ENCODE measurements around the gene PCDHGA10.
"Not testable (repeated sequence)": the region's sequence is repeated elsewhere in the genome, so short reads cannot be mapped to it uniquely, and the experiment has no call there.

PCDHGA10 gene

DNA sequence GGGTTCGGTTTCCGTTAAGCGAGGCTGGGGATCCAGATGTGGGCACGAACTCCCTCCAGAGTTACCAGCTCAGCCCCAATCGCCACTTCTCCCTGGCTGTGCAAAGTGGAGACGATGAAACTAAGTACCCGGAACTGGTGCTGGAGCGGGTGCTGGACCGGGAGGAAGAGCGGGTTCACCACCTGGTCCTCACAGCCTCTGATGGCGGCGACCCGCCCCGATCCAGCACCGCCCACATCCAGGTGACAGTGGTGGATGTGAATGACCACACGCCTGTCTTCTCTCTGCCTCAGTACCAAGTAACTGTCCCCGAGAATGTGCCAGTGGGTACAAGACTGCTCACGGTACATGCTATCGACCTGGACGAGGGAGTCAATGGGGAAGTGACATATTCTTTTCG is 29.4 kb upstream of the PCDHGA10 start:
- no peak for DNase-seq (ENCODE audit: low spot score in 2 of 2)
- Mint-ChIP-seq H3K9me3 (peaks cover 14% of the 10 kb centered on the region), H3K4me1 (no peaks in the 10 kb centered on the region), H3K27me3 (peaks cover 52% of the 10 kb centered on the region), H3K27ac (ENCODE audit: low read depth) (no peak overlapping the region), H3K36me3 (ENCODE audit: insufficient read depth) (peaks cover 3% of the 10 kb centered on the region), H3K4me3 (peak overlapping the region; percentile 52)
- no peak for ATAC-seq (replicated peaks; ENCODE audit: extremely low read depth, poor library complexity, severe bottlenecking)

DNA sequence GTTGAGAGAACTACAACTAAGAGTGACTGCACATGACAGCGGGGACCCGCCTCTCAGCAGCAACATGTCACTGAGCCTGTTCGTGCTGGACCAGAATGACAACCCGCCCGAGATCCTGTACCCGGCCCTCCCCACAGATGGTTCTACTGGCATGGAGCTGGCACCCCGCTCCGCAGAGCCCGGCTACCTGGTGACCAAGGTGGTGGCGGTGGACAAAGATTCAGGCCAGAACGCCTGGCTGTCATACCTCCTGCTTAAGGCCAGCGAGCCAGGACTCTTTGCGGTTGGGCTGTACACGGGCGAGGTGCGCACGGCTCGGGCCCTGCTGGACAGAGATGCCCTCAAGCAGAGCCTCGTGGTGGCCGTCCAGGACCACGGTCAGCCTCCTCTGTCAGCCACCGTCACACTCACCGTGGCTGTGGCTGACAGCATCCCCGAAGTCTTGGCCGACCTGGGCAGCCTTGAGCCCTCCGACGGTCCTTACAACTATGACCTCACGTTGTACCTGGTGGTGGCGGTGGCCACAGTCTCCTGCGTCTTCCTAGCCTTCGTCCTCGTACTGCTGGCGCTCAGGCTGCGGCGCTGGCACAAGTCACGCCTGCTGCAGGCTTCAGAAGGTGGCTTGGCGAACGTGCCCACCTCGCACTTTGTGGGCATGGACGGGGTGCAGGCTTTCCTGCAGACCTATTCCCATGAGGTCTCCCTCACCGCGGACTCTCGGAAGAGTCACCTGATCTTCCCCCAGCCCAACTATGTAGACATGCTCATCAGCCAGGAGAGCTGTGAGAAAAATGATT is 28.1 kb upstream of the PCDHGA10 start:
- ATAC-seq (replicated peaks; ENCODE audit: extremely low read depth, poor library complexity, severe bottlenecking) = no peak
- Mint-ChIP-seq H3K36me3 (ENCODE audit: insufficient read depth) (peaks cover 3% of the 10 kb centered on the region), H3K27ac (ENCODE audit: low read depth) (no peak overlapping the region), H3K4me1 (no peaks in the 10 kb centered on the region), H3K9me3 (peaks cover 14% of the 10 kb centered on the region), H3K27me3 (peaks cover 62% of the 10 kb centered on the region), H3K4me3 (no peak overlapping the region)
- no peak for DNase-seq (ENCODE audit: low spot score in 2 of 2)

DNA sequence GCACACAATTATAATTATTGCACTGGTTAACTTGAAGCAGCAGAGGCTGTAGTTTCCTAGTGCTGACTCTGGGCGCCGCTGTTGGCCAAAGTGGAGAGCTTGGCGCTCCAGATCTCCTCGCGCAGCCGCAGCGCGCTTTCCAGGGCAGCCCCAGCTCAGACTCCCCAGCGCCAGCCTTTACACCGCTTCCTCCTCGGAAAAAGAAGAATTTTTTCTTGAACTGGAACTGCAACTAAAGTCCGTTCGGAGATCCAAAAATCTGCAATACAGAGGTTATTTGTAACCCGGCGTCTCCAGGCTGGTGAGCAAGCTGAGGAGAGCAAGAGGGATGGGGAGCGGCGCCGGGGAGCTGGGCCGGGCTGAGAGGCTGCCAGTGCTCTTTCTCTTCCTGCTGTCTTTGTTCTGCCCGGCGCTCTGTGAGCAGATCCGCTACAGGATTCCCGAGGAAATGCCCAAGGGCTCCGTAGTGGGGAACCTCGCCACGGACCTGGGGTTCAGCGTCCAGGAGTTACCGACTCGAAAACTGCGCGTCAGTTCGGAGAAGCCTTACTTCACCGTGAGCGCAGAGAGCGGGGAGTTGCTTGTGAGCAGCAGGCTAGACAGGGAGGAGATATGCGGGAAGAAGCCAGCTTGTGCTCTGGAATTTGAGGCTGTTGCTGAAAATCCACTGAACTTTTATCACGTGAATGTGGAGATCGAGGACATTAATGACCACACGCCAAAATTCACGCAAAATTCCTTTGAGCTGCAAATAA is 25.1 kb upstream of the PCDHGA10 start, which contains the start of gene PCDHGB4:
PCDHGB4 (plus strand) TSS at position 142 of the 755 bp plus-strand sequence; CDS start at position 329, 187 bp downstream.
- not testable (repeated sequence) for H3K36me3 Mint-ChIP-seq (ENCODE audit: insufficient read depth); H3K27ac Mint-ChIP-seq (ENCODE audit: low read depth); H3K4me3 Mint-ChIP-seq; H3K4me1 Mint-ChIP-seq; DNase-seq (ENCODE audit: low spot score in 2 of 2)
- H3K27me3 Mint-ChIP-seq = peaks cover 79% of the 10 kb centered on the region
- ATAC-seq (replicated peaks; ENCODE audit: extremely low read depth, poor library complexity, severe bottlenecking) = peak; percentile 19
- peaks cover 24% of the 10 kb centered on the region for H3K9me3 Mint-ChIP-seq

DNA sequence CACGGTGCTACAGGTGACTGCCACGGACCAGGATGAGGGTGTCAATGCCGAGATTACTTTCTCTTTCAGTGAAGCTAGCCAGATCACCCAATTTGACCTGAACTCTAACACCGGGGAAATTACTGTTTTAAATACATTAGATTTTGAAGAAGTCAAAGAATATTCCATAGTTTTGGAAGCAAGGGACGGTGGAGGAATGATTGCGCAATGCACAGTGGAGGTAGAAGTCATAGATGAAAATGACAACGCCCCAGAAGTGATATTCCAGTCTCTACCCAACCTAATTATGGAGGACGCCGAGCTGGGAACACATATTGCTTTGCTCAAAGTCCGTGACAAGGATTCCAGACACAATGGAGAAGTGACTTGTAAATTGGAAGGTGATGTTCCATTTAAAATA is 24.1 kb upstream of the PCDHGA10 start:
- Mint-ChIP-seq H3K27me3 (peaks cover 73% of the 10 kb centered on the region), H3K27ac (ENCODE audit: low read depth) (no peak overlapping the region)

DNA sequence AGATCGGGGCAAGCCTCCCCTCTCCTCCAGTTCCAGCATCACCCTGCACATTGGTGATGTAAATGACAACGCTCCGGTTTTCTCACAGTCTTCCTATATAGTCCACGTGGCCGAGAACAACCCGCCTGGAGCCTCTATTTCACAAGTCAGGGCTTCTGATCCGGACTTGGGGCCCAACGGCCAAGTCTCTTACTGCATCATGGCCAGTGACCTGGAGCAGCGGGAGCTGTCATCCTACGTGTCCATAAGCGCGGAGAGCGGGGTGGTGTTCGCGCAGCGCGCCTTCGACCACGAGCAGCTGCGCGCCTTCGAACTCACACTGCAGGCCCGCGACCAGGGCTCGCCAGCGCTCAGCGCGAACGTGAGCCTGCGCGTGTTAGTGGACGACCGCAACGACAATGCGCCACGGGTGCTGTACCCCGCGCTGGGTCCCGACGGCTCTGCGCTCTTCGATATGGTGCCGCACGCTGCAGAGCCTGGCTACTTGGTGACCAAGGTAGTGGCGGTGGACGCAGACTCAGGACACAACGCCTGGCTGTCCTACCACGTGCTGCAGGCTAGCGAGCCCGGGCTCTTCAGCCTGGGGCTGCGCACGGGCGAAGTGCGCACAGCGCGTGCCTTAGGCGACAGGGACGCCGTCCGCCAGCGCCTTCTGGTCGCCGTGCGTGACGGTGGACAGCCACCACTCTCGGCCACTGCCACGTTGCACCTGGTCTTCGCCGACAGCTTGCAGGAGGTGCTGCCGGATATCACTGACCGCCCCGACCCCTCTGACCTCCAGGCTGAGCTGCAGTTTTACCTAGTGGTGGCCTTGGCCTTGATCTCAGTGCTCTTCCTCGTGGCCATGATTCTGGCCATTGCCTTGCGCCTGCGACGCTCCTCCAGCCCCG is 23.4 kb upstream of the PCDHGA10 start:
- DNase-seq (ENCODE audit: low spot score in 2 of 2) (no peak), ATAC-seq (replicated peaks; ENCODE audit: extremely low read depth, poor library complexity, severe bottlenecking) (no peak)
- Mint-ChIP-seq H3K27ac (ENCODE audit: low read depth) (no peak overlapping the region), H3K4me3 (no peak overlapping the region), H3K4me1 (no peaks in the 10 kb centered on the region), H3K9me3 (peaks cover 25% of the 10 kb centered on the region), H3K36me3 (ENCODE audit: insufficient read depth) (peaks cover 2% of the 10 kb centered on the region), H3K27me3 (peaks cover 66% of the 10 kb centered on the region)

More for the DNA sequence above, 24.1 kb upstream of the PCDHGA10 start:
- DNase-seq (ENCODE audit: low spot score in 2 of 2) = no peak
- peaks cover 25% of the 10 kb centered on the region for H3K9me3 Mint-ChIP-seq
- no peak for ATAC-seq (replicated peaks; ENCODE audit: extremely low read depth, poor library complexity, severe bottlenecking)
- H3K36me3 Mint-ChIP-seq (ENCODE audit: insufficient read depth) = peaks cover 2% of the 10 kb centered on the region
- H3K4me3 Mint-ChIP-seq = no peak overlapping the region
- H3K4me1 Mint-ChIP-seq = no peaks in the 10 kb centered on the region

DNA sequence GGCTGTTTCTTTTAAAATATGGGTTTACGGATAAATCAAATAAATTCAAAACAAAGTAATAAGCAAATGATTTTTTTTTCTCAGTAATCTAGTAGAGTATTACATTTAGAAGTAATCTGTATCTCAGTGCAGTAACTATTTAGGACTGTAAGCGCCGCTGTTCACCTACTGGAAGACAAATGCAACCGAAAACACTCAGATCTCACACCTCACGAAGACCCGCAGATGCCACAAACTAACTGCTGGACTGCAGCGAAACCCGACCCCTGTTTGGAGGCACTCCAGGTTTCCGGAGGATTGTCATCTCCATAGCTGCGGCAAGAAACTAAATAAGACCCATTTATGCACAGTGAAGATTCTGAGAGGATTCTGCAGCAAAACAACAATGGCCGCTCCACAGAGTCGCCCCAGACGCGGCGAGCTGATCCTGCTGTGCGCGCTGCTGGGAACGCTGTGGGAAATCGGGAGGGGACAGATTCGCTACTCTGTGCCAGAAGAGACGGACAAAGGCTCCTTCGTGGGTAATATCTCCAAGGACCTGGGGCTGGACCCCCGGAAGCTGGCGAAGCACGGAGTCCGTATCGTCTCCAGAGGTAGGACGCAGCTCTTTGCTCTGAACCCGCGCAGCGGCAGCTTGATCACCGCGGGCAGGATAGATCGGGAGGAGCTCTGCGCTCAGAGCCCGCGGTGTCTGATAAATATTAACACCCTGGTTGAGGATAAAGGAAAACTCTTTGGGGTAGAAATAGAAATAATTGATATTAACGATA is 20.2 kb upstream of the PCDHGA10 start, which contains the start of gene PCDHGA8:
PCDHGA8 (plus strand) TSS at position 205 of the 770 bp plus-strand sequence; CDS start at position 386, 181 bp downstream.
- Mint-ChIP-seq H3K27me3 (peaks cover 69% of the 10 kb centered on the region), H3K9me3 (peaks cover 15% of the 10 kb centered on the region), H3K36me3 (ENCODE audit: insufficient read depth) (peaks cover 2% of the 10 kb centered on the region), H3K4me1 (no peaks in the 10 kb centered on the region), H3K27ac (ENCODE audit: low read depth) (no peak within 1 kb of the TSS), H3K4me3 (no peak within 1 kb of the TSS)
- no peak for ATAC-seq (replicated peaks; ENCODE audit: extremely low read depth, poor library complexity, severe bottlenecking)
- DNase-seq (ENCODE audit: low spot score in 2 of 2) = no peak

DNA sequence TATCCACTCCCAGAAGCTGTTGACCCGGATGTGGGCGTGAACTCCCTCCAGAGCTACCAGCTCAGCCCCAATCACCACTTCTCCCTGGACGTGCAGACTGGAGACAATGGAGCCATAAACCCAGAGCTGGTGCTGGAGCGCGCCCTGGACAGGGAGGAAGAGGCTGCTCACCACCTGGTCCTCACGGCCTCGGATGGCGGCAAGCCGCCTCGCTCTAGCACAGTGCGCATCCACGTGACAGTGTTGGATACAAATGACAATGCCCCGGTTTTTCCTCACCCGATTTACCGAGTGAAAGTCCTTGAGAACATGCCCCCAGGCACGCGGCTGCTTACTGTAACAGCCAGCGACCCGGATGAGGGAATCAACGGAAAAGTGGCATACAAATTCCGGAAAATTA is 19.5 kb upstream of the PCDHGA10 start:
- no peak for ATAC-seq (replicated peaks; ENCODE audit: extremely low read depth, poor library complexity, severe bottlenecking)
- Mint-ChIP-seq H3K36me3 (ENCODE audit: insufficient read depth) (peaks cover 2% of the 10 kb centered on the region), H3K4me1 (no peaks in the 10 kb centered on the region), H3K9me3 (peaks cover 15% of the 10 kb centered on the region), H3K27me3 (peaks cover 67% of the 10 kb centered on the region), H3K27ac (ENCODE audit: low read depth) (no peak overlapping the region), H3K4me3 (no peak overlapping the region)
- no peak for DNase-seq (ENCODE audit: low spot score in 2 of 2)

DNA sequence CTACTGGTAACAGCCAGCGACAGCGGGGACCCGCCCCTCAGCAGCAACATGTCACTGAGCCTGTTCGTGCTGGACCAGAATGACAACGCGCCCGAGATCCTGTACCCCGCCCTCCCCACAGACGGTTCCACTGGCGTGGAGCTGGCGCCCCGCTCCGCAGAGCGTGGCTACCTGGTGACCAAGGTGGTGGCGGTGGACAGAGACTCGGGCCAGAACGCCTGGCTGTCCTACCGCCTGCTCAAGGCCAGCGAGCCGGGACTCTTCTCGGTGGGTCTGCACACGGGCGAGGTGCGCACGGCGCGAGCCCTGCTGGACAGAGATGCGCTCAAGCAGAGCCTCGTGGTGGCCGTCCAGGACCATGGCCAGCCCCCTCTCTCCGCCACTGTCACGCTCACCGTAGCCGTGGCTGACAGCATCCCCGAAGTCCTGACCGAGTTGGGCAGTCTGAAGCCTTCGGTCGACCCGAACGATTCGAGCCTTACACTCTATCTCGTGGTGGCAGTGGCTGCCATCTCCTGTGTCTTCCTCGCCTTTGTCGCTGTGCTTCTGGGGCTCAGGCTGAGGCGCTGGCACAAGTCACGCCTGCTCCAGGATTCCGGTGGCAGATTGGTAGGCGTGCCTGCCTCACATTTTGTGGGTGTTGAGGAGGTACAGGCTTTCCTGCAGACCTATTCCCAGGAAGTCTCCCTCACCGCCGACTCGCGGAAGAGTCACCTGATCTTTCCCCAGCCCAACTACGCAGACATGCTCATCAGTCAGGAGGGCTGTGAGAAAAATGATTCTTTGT is 18.2 kb upstream of the PCDHGA10 start:
- not testable (repeated sequence) for H3K4me3 Mint-ChIP-seq; H3K27ac Mint-ChIP-seq (ENCODE audit: low read depth); DNase-seq (ENCODE audit: low spot score in 2 of 2); H3K36me3 Mint-ChIP-seq (ENCODE audit: insufficient read depth); ATAC-seq (replicated peaks; ENCODE audit: extremely low read depth, poor library complexity, severe bottlenecking); H3K4me1 Mint-ChIP-seq
- peaks cover 11% of the 10 kb centered on the region for H3K9me3 Mint-ChIP-seq
- H3K27me3 Mint-ChIP-seq = peaks cover 57% of the 10 kb centered on the region

DNA sequence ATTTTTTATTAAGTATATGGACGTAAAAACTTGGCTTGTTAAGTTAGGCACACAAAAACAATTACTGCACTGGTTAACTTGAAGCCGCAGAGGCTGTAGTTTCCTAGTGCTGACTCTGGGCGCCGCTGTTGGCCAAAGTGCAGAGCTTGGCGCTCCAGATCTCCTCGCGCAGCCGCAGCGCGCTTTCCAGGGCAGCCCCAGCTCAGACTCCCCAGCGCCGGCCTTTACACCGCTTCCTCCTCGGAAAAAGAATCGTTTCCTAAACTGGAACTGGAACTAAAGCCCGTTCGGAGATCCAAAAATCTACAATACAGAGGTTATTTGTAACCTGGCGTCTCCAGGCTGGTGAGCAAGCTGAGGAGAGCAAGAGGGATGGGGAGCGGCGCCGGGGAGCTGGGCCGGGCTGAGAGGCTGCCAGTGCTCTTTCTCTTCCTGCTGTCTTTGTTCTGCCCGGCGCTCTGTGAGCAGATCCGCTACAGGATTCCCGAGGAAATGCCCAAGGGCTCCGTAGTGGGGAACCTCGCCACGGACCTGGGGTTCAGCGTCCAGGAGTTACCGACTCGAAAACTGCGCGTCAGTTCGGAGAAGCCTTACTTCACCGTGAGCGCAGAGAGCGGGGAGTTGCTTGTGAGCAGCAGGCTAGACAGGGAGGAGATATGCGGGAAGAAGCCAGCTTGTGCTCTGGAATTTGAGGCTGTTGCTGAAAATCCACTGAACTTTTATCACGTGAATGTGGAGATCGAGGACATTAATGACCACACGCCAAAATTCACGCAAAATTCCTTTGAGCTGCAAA is 14.8 kb upstream of the PCDHGA10 start, which contains the start of gene PCDHGB5:
PCDHGB5 (plus strand) TSS at position 192 of the 796 bp plus-strand sequence; CDS start at position 373, 181 bp downstream.
- not testable (repeated sequence) for DNase-seq (ENCODE audit: low spot score in 2 of 2); H3K4me3 Mint-ChIP-seq; H3K9me3 Mint-ChIP-seq; H3K36me3 Mint-ChIP-seq (ENCODE audit: insufficient read depth); H3K27ac Mint-ChIP-seq (ENCODE audit: low read depth); H3K4me1 Mint-ChIP-seq
- H3K27me3 Mint-ChIP-seq = peaks cover 55% of the 10 kb centered on the region
- peak; percentile 46 for ATAC-seq (replicated peaks; ENCODE audit: extremely low read depth, poor library complexity, severe bottlenecking)

DNA sequence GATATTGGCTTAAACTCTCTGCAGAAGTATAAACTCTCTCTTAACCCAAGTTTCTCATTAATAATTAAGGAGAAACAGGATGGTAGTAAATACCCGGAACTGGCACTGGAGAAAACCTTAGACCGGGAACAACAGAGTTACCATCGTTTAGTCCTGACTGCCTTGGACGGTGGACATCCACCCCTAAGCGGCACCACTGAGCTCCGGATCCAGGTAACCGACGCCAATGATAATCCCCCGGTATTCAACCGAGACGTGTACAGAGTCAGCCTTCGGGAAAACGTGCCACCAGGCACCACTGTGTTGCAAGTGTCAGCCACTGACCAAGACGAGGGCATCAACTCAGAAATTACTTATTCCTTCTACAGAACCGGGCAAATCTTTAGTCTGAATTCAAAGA is 14.2 kb upstream of the PCDHGA10 start:
- no peak overlapping the region for H3K27ac Mint-ChIP-seq (ENCODE audit: low read depth)
- no peaks in the 10 kb centered on the region for H3K4me1 Mint-ChIP-seq
- DNase-seq (ENCODE audit: low spot score in 2 of 2) (no peak), ATAC-seq (replicated peaks; ENCODE audit: extremely low read depth, poor library complexity, severe bottlenecking) (no peak)
- H3K4me3 Mint-ChIP-seq = no peak overlapping the region
- no peaks in the 10 kb centered on the region for H3K36me3 Mint-ChIP-seq (ENCODE audit: insufficient read depth)
- peaks cover 61% of the 10 kb centered on the region for H3K27me3 Mint-ChIP-seq
- H3K9me3 Mint-ChIP-seq = peaks cover 6% of the 10 kb centered on the region
